SJSA1 (cell line): ENCODE results near the gene MTMR3. TPM values are rescaled to one million over a fixed set of nuclear protein-coding genes. Genes with fewer than 3 reads are reported as not detected.

Source experiments
- total RNA-seq: library from RNA; depleted of rRNA; stranded (reverse); fragments of >200 nt; shearing (Covaris generic); gene quantifications from 2 replicates; pipeline ENCODE4 v1.2.3, GENCODE V29; 2014; rRNA removed

Gene MTMR3
- total RNA-seq, 1 experiment from 2014 or later, result 26.4 TPM

Other genes starting within 250 kb of the MTMR3 start
- not detected in 2 replicates for gene CABP7, start 163.2 kb upstream of the MTMR3 start, total RNA-seq
- 36.8 and 37.0 TPM in 2 replicates for gene ZMAT5, start 116.2 kb upstream of the MTMR3 start, total RNA-seq
- gene UQCR10, start 115.8 kb upstream of the MTMR3 start, total RNA-seq, result 150 and 218 TPM in 2 replicates
- 47.0 and 51.9 TPM in 2 replicates for gene ASCC2, start 44.9 kb upstream of the MTMR3 start, total RNA-seq
- gene HORMAD2, start 197.3 kb downstream of the MTMR3 start, total RNA-seq, result not detected in 2 replicates